ENCODE measurements around the gene CYP2U1.
"Not testable (repeated sequence)": the region's sequence is repeated elsewhere in the genome, so short reads cannot be mapped to it uniquely, and the experiment has no call there.

The CYP2U1 gene

GRCh38 chr4:107916623-107917022 lies 14.7 kb upstream of the CYP2U1 start:
- no peak overlapping the region for H3K4me2 ChIP-seq (ENCODE audit: low read depth, low read length)
- no peaks in the 10 kb centered on the region for H4K20me1 ChIP-seq (ENCODE audit: insufficient read depth, low read length)
- no peak overlapping the region for H2AFZ ChIP-seq (ENCODE audit: low read length)
- no peaks in the 10 kb centered on the region for H3K9me3 ChIP-seq (replicated peaks; ENCODE audit: insufficient read depth, low read length)
- no peaks in the 10 kb centered on the region for H3K9me2 ChIP-seq (replicated peaks; ENCODE audit: insufficient read depth, low read length)
- H3K79me2 ChIP-seq (ENCODE audit: low read length): no peaks in the 10 kb centered on the region
- H3K4me1 ChIP-seq (ENCODE audit: low read length): no peaks in the 10 kb centered on the region
- H3K4me3 ChIP-seq (ENCODE audit: low read length): no peak overlapping the region
- no peaks in the 10 kb centered on the region for H3K27me3 ChIP-seq (replicated peaks; ENCODE audit: insufficient read depth, low read length)
- TF ChIP-seq CTCF (IDR thresholded peaks at IDR 0.05; ENCODE audit: low read length): no peak
- no peak for TF ChIP-seq EZH2phosphoT487 (IDR thresholded peaks at IDR 0.05; ENCODE audit: low read length)
- TF ChIP-seq EZH2 (optimal IDR thresholded peaks at IDR 0.05; ENCODE audit: low read depth, low read length): no peak
- no peak for DNase-seq
- no peak overlapping the region for H3K9ac ChIP-seq (ENCODE audit: low read length)
- no peak overlapping the region for H3K27ac ChIP-seq (ENCODE audit: low read length)
- H3K36me3 ChIP-seq (replicated peaks; ENCODE audit: insufficient read depth, low read length): no peaks in the 10 kb centered on the region
- H3F3A ChIP-seq (ENCODE audit: insufficient read depth, low read length): no peaks in the 10 kb centered on the region

GRCh38 chr4:107917500-107917899 lies 13.8 kb upstream of the CYP2U1 start:
- TF ChIP-seq EZH2 (optimal IDR thresholded peaks at IDR 0.05; ENCODE audit: low read depth, low read length) (no peak), CTCF (IDR thresholded peaks at IDR 0.05; ENCODE audit: low read length) (no peak), EZH2phosphoT487 (IDR thresholded peaks at IDR 0.05; ENCODE audit: low read length) (no peak)
- Histone ChIP-seq H3K27ac (ENCODE audit: low read length) (no peak overlapping the region), H3K27me3 (replicated peaks; ENCODE audit: insufficient read depth, low read length) (no peaks in the 10 kb centered on the region), H3K9me2 (replicated peaks; ENCODE audit: insufficient read depth, low read length) (no peaks in the 10 kb centered on the region), H2AFZ (ENCODE audit: low read length) (no peak overlapping the region), H3K9ac (ENCODE audit: low read length) (no peak overlapping the region), H3K9me3 (replicated peaks; ENCODE audit: insufficient read depth, low read length) (no peaks in the 10 kb centered on the region), H3K36me3 (replicated peaks; ENCODE audit: insufficient read depth, low read length) (no peaks in the 10 kb centered on the region), H3K4me1 (ENCODE audit: low read length) (no peaks in the 10 kb centered on the region), H3F3A (ENCODE audit: insufficient read depth, low read length) (no peaks in the 10 kb centered on the region), H3K4me3 (ENCODE audit: low read length) (no peak overlapping the region), H4K20me1 (ENCODE audit: insufficient read depth, low read length) (no peaks in the 10 kb centered on the region), H3K4me2 (ENCODE audit: low read depth, low read length) (no peak overlapping the region), H3K79me2 (ENCODE audit: low read length) (no peaks in the 10 kb centered on the region)
- DNase-seq: no peak

- Histone ChIP-seq H3K4me3 (ENCODE audit: low read length) (no peak overlapping the region), H2AFZ (ENCODE audit: low read length) (no peak overlapping the region), H3K27ac (ENCODE audit: low read length) (no peak overlapping the region), H3K36me3 (replicated peaks; ENCODE audit: insufficient read depth, low read length) (no peaks in the 10 kb centered on the region), H3K9ac (ENCODE audit: low read length) (no peak overlapping the region), H3K9me3 (replicated peaks; ENCODE audit: insufficient read depth, low read length) (no peaks in the 10 kb centered on the region), H3K4me1 (ENCODE audit: low read length) (no peaks in the 10 kb centered on the region), H3K27me3 (replicated peaks; ENCODE audit: insufficient read depth, low read length) (no peaks in the 10 kb centered on the region), H3K79me2 (ENCODE audit: low read length) (no peaks in the 10 kb centered on the region), H3F3A (ENCODE audit: insufficient read depth, low read length) (no peaks in the 10 kb centered on the region), H3K9me2 (replicated peaks; ENCODE audit: insufficient read depth, low read length) (no peaks in the 10 kb centered on the region), H3K4me2 (ENCODE audit: low read depth, low read length) (no peak overlapping the region), H4K20me1 (ENCODE audit: insufficient read depth, low read length) (no peaks in the 10 kb centered on the region)
- DNase-seq: no peak
- TF ChIP-seq EZH2phosphoT487 (IDR thresholded peaks at IDR 0.05; ENCODE audit: low read length) (no peak), EZH2 (optimal IDR thresholded peaks at IDR 0.05; ENCODE audit: low read depth, low read length) (no peak), CTCF (IDR thresholded peaks at IDR 0.05; ENCODE audit: low read length) (no peak)
These were observed 8.6 kb upstream of the CYP2U1 start for GRCh38 chr4:107922486-107923473.

GRCh38 chr4:107925713-107926112 lies 5.6 kb upstream of the CYP2U1 start:
- not testable (repeated sequence) for H3F3A ChIP-seq (ENCODE audit: insufficient read depth, low read length); H3K79me2 ChIP-seq (ENCODE audit: low read length); H3K27ac ChIP-seq (ENCODE audit: low read length); H3K4me3 ChIP-seq (ENCODE audit: low read length); H3K36me3 ChIP-seq (replicated peaks; ENCODE audit: insufficient read depth, low read length); DNase-seq; H2AFZ ChIP-seq (ENCODE audit: low read length); H3K27me3 ChIP-seq (replicated peaks; ENCODE audit: insufficient read depth, low read length); H3K9ac ChIP-seq (ENCODE audit: low read length); H3K4me1 ChIP-seq (ENCODE audit: low read length); H4K20me1 ChIP-seq (ENCODE audit: insufficient read depth, low read length); H3K9me3 ChIP-seq (replicated peaks; ENCODE audit: insufficient read depth, low read length); H3K9me2 ChIP-seq (replicated peaks; ENCODE audit: insufficient read depth, low read length); H3K4me2 ChIP-seq (ENCODE audit: low read depth, low read length)

- not testable (repeated sequence) for H3K79me2 ChIP-seq (ENCODE audit: low read length); DNase-seq; H3K27ac ChIP-seq (ENCODE audit: low read length); H3F3A ChIP-seq (ENCODE audit: insufficient read depth, low read length); H3K4me3 ChIP-seq (ENCODE audit: low read length); H3K36me3 ChIP-seq (replicated peaks; ENCODE audit: insufficient read depth, low read length); H3K4me1 ChIP-seq (ENCODE audit: low read length); H3K4me2 ChIP-seq (ENCODE audit: low read depth, low read length); H4K20me1 ChIP-seq (ENCODE audit: insufficient read depth, low read length); H2AFZ ChIP-seq (ENCODE audit: low read length); H3K9me3 ChIP-seq (replicated peaks; ENCODE audit: insufficient read depth, low read length); H3K9ac ChIP-seq (ENCODE audit: low read length); H3K27me3 ChIP-seq (replicated peaks; ENCODE audit: insufficient read depth, low read length); H3K9me2 ChIP-seq (replicated peaks; ENCODE audit: insufficient read depth, low read length)
These were observed 4.5 kb upstream of the CYP2U1 start for GRCh38 chr4:107926875-107927274.

Measured in MM.1S (cell line).